Fibroblast of skin of scalp (primary cell): ENCODE results near the gene IPCEF1. TPM values are rescaled to one million over a fixed set of nuclear protein-coding genes. Genes with fewer than 3 reads are reported as not detected.

Source experiments
- DNase-seq: peaks from one replicate; pipeline ENCODE4 v3.0.0-alpha.2; 2013
- polyA plus RNA-seq, 2 experiments: library from polyadenylated mRNA; unstranded; fragments of 120-200 nt; gene quantifications; one replicate each; pipeline ENCODE4 v1.2.1, GENCODE V29; 2013; ENCODE audit not compliant: insufficient read length in 2 of 2

Gene IPCEF1
- polyA plus RNA-seq (2013, experiment 1 of 2; ENCODE audit: insufficient read length), result 0.19 TPM
- polyA plus RNA-seq (2013, experiment 2 of 2; ENCODE audit: insufficient read length), result 0.20 TPM

GRCh38 chr6:154356690-154357089, at the start of gene IPCEF1:
TSS of gene IPCEF1 (minus strand) at chr6:154356803. CDS start at chr6:154265947, 90,856 bp downstream.
- DNase-seq, result no peak

GRCh38 chr6:154406301-154406700, 49.7 kb upstream of the IPCEF1 start:
- DNase-seq, result no peak

DNA sequence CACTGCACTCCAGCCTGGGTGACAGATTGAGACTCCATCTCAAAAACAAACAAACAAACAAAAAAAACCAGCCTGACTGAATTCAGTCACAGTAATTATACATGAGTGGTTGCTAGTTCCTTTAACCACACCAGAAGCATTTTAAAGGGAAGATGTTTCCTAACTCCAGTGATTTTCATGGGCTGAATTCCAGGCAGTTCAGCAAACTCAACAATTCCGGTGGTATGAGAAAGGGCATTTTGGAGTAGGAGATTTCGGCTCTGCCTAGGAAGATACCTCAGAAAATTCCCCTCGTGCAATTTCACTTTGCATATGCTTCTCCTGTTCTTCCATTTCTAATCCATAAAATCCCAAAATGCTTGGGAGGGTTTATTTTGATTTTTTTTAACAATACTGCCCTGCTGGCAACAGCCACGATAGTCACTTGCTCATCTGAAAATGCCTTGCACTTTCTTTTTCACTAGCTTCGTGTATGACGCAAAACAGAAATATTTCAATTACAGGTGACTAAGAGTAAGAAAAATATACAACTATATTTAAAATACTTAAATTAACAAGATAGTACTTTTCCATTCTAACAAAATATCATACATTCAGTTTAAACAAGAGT, 48.3 kb upstream of the IPCEF1 start:
- peak; percentile 40 for DNase-seq

DNA sequence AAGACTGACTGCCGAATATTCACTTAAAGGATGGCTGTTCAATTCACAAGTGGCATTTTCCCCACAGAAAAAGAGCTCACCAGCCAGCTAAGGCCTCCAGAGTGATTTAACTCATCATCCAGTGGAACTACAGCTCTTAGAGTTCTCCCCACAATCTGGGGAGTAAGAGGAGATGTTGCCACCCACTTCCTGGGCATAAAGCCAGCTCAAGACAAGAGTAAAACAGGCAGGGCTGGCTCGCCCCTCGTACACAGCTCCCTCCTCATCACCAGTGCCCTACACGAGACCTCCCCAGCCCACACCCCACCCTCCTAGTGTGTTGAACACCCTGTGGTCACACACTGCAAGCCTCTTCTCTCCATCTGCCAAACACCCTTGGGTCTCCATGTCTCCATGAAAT, 47.2 kb upstream of the IPCEF1 start:
- peak; percentile 80 for DNase-seq

DNA sequence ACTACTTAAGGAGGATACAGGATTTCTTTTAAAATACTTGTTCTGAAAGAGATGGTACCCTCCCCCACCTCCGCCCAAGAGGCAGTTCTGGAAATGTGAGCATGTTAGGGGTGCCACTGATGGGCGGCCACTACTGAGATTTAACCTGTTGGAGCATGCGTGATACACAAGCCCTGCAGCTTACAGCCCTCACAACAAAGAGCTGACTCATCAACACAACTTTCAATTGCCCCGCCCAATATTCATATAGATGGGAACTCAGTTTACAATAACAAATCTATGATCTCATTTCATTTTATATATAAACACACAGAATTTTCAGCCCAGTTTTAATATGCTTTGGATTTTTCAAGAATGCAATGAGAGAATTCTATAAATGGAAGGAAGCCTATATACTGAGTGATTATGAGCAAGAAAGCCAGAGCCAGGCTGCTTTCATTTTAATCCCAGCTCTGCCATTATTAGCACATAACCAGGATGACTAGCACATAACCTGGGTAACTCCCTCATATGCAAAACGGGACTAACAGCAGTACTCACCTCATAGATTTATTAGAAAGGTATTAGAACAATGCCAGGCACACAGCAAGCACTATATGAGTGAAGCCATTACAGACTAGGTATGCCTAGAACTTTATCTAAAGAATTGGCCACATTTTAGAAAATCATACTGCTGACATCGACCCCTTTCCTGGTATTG, 45.6 kb upstream of the IPCEF1 start:
- no peak for DNase-seq

DNA sequence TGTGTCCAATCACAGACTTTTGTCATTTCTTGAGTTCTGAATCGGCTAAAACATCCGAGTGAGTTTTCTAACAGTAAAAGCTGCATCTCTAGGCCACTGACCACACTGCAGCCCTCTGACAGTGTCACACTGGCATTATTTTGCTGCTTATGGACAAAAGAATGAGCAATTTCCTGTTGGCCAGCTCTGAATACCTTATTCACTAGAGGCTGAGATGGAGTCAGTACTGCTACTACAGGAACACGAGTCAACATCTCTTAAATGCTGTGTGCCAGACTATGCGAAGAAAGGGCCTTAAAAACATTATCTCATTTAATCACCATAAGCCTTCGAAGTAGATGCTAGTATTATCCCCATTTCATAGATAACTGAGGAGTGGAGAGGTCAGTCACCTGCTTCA, 42.5 kb upstream of the IPCEF1 start:
- peak; percentile 46 for DNase-seq

- no peak for DNase-seq
Measured at GRCh38 chr6:154397491-154398195, 41.0 kb upstream of the IPCEF1 start.

DNA sequence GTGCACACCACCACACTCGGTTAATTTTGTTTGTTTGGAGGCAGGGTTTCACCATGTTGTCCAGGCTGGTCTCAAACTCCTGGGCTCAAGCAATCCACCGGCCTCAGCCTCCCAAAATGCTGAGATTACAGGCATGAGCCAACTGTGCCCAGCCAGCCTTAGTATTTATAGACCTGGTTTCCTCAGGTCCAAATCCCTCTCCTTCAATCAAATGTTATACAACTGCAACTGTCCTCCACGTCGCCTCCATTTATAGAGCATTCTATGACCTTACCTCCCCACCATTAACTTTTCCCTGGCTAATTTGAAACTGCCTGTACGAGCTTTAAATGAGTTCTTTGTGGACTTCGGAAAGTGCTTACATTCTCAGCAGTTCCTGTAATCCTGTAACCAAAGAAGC, 39.3 kb upstream of the IPCEF1 start:
- DNase-seq, result no peak

- DNase-seq, result no peak
Measured at GRCh38 chr6:154395316-154395715, 38.7 kb upstream of the IPCEF1 start.

GRCh38 chr6:154394571-154394970, 38.0 kb upstream of the IPCEF1 start:
- DNase-seq, result no peak

- DNase-seq, result no peak
Measured at GRCh38 chr6:154390034-154390433, 33.4 kb upstream of the IPCEF1 start.

DNA sequence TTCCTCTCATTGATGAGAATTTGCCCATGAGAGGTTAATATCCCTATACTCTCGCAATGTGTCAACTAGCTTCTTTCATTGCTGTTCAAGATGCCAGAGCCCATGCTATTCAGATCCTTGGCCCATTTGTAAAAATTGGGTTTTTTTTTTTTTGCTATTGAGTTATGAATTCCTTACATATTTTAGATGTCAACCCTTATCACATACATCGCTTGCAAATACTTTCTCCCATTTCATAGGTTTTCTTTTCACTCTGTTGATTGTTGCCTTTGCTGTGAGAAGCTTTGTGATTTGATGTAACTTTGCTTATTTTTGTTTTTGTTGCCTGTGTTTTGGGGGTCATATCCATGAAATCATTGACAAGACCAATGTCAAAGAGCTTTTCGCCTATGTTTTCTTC, 32.2 kb upstream of the IPCEF1 start:
- DNase-seq, result peak; percentile 22

GRCh38 chr6:154386848-154387717, 30.5 kb upstream of the IPCEF1 start:
- peak; percentile 96 for DNase-seq

GRCh38 chr6:154384191-154384590, 27.6 kb upstream of the IPCEF1 start:
- DNase-seq, result no peak

- DNase-seq, result no peak
Measured at GRCh38 chr6:154383273-154383672, 26.7 kb upstream of the IPCEF1 start.

DNA sequence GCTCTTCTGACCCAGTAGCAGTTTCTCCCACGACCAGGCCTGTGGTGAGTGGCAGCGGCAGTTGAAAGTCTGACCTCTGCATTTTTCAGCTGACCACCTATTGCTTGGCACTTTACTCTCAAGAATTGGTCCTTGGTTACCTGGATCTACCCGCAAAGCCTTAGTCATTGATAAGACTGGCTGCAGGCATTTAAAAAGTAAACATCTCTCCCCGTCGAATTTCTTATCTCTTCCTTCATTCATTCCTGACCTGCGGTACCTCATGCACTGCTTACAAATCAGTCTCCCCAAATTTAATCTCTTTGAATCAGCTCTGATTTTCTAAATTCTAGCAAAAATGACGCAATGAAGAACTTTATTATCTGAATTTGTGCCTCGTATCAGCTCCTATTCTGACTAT, 26.1 kb upstream of the IPCEF1 start:
- DNase-seq, result no peak

GRCh38 chr6:154381548-154381947, 24.9 kb upstream of the IPCEF1 start:
- no peak for DNase-seq

GRCh38 chr6:154380741-154381140, 24.1 kb upstream of the IPCEF1 start:
- DNase-seq, result no peak

- DNase-seq, result no peak
Measured at GRCh38 chr6:154379585-154379984, 23.0 kb upstream of the IPCEF1 start.

- no peak for DNase-seq
Measured at GRCh38 chr6:154378518-154378917, 21.9 kb upstream of the IPCEF1 start.

GRCh38 chr6:154377726-154378125, 21.1 kb upstream of the IPCEF1 start:
- DNase-seq, result no peak

DNA sequence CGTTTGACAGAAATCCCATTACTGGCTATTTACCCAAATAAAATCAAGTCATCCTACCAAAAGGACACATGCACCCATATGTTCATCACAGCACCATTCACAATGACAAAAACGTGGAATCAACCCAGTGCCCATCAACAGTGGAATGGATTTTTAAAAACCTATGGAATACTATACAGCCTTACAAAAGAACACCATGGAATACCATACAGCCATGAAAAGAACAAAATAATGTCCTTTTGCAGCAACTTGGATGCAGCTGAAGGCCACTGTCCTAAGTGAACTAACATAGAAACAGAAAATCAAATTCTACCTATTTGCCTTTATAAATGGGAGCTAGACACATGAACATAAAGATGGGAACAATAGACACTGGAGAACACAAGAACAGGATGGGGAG, 17.4 kb upstream of the IPCEF1 start:
- no peak for DNase-seq

DNA sequence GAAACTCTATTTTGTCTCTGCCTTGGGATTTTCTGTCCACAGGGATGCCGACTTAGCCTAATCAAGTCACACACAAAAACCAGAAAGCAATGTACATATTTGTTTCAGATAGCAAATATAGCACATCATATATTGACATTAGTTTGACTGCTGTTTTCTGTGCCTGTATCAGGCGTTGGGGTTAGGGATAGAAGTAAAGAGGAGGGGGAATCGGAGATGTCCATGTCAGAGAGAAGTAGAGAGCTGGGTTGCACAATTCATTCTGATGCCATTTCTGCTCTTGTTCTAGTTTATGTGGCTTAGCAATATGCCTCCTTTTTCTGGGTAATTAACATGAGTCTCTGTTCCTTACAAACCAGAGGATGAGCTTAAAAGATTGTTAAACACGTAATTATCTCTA, 14.7 kb upstream of the IPCEF1 start:
- DNase-seq, result no peak
